ENCODE measurements around the gene TRPM3.

The TRPM3 gene

DNA sequence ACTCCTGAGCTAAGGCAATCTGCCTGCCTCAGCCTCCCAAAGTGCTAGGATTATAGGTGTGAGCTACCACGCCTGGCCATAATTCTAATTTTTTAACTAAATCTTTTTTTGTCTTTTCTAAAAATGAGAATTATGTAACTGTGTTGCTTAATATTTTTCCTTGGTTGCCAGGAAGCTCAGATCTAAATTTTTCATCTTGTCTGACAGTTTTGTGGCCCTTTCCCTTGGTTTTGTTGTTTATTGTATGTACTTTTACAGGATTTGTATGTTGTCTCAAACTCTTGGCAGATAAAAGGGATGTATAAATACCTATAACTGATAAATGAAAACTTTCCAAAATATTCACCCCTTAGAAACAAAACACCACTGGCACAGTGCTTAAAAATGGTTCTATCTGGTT, 618.7 kb downstream of the TRPM3 start:
- in situ Hi-C loops (cut with HindIII; ENCODE audit: low sequenced_read_pairs) = no loop called here

DNA sequence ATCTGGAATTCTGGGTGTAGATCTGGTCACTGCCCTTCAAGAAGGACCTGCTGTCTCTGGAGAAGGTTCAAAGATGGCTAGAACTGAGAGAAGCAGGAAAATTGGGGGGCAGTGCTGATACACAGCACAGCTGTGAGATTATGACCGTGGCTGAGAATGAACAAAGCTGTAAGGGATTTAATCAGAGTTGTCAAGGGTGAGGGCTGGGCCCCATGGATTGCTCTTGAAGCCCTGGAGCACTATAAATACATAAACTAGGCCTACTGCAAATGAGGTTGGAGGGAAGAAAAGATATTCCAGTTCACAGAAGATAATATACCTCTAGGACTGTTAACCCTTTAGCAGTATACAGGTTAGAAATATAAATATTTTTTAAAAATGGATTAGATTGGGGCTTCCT, 620.6 kb downstream of the TRPM3 start:
- in situ Hi-C loops (cut with HindIII; ENCODE audit: low sequenced_read_pairs) = no loop called here

DNA sequence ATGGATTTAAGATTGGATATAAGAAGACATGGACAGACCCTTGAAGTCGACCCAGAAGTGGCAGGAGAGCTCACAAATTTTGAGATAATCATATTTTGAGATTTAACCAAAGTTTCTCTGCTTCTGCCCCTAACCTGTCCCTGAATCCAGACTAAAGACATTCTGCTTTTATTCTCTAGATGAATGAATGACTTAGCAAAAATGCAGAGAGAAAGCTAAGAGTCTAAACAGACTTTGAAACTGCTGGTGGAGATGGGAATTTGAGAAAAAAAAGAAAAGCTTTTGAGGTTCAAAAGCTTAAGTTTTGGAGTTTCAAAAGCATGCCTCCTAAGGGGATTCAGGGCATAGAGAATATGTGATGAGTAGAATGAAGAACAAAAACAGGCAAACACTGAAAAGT, 621.8 kb downstream of the TRPM3 start:
- in situ Hi-C loops (cut with HindIII; ENCODE audit: low sequenced_read_pairs) = no loop called here

DNA sequence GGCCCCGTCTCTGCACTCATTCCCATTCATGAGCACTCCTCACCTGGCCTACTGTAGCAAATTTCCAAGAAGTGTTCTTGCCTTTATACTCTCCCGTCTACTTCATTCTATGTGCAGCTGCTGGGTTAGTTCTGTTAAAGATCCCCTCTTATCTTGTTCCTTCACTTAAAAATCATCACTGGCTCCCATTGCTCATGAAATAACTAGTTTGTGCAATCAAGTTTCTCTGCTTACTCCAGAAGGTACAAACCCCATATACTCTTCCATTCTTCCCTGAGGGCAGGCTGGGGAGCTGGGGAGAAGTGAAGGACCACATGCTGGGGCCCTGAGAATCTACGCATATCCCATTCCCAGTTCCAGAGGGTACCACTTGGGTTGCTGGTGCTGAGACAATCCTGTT, 622.6 kb downstream of the TRPM3 start:
- in situ Hi-C loops (cut with HindIII; ENCODE audit: low sequenced_read_pairs) = no loop called here

DNA sequence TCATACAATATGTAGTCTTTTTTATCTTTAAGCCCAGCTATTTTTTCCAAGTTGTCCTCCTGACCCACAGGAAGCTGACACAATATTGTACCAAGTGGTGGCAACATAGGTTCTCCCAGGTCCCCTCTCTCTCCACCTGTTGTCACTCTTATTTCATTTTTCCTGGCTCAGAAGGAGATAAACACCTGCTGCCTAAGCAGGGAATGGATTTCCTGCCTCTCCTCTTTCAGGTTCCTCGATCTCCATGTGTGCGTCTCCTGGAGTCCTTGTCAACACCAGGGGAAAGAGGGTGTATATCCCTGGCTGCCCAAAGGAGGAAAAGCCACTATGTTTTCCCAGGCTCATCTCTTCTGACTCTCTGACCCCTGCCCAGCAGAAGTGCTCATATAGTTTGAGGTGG, 625.2 kb downstream of the TRPM3 start:
- in situ Hi-C loops (cut with HindIII; ENCODE audit: low sequenced_read_pairs) = no loop called here

DNA sequence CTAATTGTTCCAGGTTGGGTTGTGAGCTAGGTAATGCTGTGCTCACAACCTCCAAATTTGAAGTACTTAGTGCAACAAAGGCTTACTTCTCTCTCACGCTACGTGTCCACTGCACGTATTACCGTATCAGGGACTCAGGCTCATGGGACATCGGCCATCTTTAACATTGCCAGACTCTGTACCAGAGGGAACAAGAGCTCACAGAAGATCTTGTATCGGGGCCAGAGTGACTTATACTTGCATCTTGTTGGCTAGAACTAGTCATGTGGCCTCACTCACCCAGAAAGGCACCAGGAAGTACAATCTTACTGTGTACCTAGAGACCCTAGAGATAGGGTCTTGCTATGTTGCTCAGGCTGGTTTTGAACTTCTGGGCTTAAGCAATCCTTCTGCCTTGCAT, 625.9 kb downstream of the TRPM3 start:
- in situ Hi-C loops (cut with HindIII; ENCODE audit: low sequenced_read_pairs) = no loop called here

DNA sequence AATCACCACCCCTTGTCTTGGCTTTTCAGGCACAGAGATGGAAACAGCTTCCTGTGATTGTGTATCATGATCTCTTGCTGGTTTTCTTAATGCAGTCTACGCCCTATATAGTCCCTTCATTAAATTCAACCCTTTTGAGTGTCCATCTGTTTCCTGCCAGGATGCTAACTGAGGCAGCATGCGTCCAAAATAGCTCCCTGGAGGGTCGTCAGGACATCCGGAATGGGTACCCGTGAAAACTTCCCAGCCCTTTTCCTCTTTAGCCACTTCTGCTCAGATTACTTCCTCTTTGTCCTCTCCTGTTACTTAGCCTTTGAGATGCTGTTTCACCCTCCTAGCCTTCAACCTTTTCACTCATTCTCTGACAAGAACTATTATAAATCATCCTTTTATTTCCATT, 627.2 kb downstream of the TRPM3 start:
- in situ Hi-C loops (cut with HindIII; ENCODE audit: low sequenced_read_pairs) = no loop called here

DNA sequence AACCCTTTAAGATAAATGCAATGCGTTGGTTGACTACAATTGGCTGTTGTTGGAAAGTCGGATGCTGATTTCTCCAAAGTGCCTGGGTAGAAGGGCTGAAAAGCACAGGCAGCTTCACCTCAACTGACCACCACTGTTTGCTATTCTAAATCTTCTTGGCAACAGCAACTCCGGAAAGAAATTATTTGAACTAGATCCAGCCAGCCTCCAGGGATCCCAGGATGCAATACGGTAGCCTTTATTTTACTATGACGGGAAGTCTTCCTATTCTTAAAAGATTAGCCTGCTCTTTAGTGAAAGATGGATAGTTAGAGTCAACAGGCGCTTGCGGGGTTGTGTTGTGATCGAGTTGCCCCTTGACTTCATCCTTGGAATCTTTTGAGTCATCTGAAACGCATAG, 628.4 kb downstream of the TRPM3 start:
- in situ Hi-C loops (cut with HindIII; ENCODE audit: low sequenced_read_pairs) = no loop called here

DNA sequence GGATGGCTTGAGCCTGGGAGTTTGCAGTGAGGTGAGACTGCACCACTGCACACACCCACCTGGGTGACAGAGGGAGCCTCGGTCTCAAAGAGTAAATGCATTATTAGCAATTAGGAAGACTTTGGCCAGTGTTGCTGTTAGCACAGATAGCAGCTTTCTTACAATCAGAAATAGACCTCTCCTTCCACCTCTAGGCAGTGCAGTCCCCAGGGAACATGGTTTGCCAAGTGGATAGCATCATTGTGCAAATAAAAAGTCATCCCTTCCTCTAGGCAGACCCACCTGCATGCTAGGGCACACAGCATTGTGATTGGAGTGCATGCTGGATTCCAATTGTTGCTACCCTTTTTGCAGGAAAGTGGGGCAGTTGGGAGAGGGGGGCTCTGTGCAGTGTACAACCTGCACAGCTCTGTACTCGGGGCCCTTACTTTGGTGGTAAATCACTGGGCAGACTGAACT, 629.1 kb downstream of the TRPM3 start:
- in situ Hi-C loops (cut with HindIII; ENCODE audit: low sequenced_read_pairs) = no loop called here

DNA sequence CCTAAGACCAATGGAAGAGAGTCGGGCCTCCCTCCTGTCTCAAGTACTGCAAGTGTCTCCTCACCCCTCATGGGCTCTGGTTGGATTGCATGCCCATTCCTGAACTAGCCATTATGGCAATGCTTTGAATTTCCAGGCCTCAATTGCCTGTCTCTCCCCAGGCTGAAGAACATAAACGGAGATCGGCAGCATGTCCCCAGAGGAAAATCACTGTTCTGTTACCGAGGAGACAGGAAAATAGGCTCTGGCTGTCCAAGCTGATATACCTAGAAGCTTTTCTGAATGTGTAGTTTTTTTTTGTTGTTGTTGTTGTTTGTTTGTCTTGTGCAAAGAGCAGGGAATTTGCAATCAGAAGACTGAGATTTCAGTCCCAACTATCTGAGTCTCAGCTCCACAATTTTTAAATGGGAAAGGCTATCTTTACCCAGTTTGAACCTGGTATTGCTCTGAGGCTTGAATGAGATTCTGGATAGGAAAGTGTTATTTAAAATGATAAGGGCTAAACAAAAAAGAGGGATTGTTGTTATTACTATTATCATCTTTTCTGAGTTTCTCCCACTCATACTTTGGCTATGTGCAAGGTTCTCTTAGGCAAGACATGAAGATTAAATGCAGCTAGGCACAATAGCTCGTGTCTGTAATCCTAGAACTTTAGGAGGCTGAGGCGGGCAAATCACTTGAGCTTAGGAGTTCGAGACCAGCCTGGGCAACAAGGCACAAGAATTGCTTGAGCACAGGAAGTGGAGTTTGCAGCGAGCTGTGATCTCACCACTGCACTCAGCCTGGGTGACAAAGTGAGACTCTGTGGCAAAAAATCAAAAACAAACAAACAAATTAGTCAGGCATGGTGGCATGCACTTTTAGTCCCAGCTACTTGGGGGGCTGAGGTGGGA, 629.7 kb downstream of the TRPM3 start:
- in situ Hi-C loops (cut with HindIII; ENCODE audit: low sequenced_read_pairs) = no loop called here

DNA sequence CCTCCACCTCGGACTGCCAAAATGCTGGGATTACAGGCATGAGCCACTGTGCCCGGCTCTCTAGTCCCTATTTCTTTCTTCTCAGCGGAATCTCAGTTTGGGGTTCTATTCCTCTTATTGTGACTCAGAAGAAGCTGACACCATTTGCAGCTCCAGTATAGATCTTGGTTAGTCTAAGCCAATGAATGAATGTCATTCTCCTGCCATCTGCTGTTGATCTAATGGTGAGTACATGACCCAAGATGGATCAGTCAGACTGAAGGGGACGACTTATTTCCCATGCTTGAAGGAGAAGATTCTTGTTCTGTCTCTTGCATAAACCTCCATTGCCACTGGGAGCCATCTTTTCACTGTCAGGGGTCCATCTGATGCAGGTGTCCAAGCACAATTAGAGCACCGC, 630.9 kb downstream of the TRPM3 start:
- in situ Hi-C loops (cut with HindIII; ENCODE audit: low sequenced_read_pairs) = no loop called here

DNA sequence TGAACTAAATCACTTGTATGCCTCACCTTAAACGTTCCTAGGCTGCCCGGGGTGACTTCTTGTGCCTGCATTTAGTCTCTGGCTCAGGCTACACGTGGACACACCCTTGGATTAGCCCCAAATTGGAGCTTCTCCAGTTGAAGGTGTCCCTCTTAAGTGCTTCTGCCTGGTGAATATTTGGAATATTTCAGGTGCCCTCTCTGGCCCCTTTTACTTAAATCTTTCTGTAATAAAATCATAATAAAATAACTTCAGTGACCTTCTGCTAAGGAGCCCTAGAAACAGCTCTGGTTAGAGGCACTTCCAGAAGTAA, 632.7 kb downstream of the TRPM3 start:
- in situ Hi-C loops (cut with HindIII; ENCODE audit: low sequenced_read_pairs) = no loop called here

DNA sequence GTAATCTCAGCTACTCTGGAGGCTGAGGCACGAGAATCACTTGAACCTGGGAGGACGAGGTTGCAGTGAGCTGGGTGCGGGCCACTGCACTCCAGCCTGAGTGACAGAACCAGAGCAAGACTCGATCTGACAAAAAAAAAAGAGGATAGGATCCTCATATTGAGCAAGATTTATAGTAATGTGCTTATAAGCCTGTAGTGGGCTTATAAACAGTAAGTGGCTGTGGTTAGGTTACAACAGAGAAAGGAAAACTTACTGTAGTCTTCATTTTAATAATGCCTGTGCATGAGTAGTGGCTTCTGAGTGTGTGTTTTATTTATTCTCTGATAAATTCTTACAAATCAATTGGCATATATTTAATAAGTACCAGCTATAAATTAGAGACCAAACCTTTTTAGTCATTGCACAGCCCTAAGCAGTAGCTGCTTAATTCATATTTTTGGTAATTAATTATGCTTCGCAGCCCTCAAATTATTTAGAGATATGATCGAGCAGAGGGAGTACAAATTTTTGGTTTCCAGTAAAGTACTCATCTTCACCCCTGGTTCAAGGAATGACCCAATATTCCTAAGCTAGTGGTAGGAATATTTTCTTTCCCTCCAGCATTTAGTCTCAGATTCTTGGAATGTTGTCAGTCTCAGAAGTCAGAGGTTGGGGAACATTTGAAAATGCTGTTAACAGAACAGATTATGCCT, 633.2 kb downstream of the TRPM3 start:
- in situ Hi-C loops (cut with HindIII; ENCODE audit: low sequenced_read_pairs) = no loop called here

DNA sequence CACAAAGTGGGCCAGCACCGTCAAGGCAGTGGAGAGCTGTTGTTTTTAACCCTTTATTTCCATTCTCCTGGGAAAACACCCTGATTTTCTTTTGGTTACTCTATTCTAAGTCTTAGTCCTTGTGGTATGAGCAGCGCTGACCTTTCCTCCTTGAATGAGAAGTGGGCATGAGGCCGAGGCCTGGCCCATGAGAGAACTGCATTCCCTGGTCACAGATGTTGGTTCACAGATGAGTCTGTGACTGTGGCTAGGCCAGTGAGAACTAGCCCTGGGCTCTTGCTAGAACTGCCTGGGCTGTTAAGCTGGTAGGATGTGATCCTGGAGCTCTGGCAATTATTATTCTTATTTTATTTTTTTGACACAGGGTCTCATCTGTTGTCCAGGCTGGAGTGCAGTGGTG, 635.3 kb downstream of the TRPM3 start:
- in situ Hi-C loops (cut with HindIII; ENCODE audit: low sequenced_read_pairs) = no loop called here

DNA sequence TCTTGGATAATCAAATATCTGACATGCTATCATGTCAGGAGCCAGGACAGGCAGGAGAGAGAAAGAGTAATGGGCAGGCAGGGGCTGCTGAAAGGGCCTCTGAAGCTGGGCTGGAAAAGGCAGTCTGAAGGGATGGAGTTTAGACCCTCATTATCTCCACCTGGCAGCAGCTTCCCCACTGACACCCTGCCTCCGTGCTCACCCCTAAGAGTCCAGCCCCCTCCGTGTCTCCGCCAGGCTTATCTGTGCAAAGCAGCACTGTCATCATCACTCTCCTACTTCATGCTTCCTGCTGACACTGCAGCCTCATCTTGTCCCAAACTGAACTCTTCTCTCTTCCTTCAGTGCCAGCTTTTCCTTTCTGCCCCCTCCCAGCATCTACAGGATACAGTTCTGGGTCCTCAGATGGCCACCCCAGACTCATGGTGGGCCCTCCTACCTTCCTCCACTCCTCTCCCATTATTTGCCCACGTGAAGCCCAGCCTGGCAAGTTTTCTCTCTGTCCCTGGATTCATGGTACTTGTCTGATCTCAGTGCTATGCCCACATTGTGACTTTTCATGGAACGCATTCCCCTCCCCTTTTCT, 636.1 kb downstream of the TRPM3 start:
- in situ Hi-C loops (cut with HindIII; ENCODE audit: low sequenced_read_pairs) = no loop called here

DNA sequence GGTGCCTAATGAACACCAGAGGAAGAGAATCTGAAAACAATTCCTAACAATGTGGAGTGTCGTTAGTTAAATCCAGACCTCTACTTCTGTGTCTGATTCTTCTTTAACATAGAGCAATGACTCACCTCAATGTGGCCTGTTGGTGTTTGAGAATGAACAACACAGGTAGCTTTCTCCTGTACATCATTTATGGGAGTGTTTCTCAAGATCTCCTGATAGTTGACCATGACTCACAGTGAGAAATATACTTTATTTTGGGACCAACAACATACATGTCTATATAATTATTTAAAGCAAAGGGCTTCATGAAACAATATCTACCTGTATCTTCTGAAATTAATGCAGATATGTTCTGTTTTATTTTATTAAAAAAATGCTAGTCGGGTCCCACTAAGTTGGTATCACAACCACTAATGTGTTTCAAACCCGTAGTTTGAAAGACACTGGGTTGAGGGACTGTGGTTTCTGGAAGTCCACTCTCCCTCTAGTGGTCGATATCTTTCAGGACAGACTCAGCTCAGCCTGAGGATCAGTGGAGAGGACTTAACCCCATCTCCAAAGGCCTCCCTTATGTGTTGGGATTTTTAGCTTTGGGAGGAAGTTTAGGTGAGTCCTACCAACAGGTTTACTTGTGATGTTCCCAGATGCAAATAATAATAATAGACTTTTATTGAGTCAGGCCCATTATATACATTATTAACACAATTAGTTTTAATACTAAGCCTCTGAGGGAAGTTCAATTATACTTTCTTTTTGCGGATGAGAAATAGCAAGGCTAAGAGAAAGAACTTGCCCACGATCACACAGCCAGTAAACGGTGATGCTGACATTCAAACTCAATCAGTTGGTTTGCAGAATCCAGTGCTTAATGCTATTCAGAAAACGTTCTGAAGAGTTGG, 636.9 kb downstream of the TRPM3 start:
- in situ Hi-C loops (cut with HindIII; ENCODE audit: low sequenced_read_pairs) = loop anchor here (5.0 kb wide), 1 partner anchor 73 kb away; no protein-coding TSS in a partner anchor

DNA sequence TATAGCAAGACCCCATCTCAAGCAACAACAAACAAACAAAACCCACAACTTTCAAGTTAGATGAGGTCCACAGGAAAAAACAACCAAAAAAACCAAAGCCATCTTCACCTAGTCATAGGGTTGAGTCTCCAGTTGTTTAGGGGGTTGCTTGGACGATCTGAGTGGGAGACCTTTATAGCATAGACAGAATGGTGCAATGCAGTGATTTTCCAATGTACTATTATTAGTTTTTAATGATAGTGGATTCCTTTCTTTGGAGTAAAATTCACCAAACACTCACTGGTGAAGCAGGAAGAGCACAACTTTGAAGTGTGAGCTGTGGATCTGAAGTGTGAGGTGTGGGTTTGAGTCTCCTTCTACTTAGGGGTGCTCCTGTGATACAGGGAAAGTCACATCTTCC, 640.0 kb downstream of the TRPM3 start:
- in situ Hi-C loops (cut with HindIII; ENCODE audit: low sequenced_read_pairs) = loop anchor here (5.0 kb wide), 1 partner anchor 76 kb away; no protein-coding TSS in a partner anchor

DNA sequence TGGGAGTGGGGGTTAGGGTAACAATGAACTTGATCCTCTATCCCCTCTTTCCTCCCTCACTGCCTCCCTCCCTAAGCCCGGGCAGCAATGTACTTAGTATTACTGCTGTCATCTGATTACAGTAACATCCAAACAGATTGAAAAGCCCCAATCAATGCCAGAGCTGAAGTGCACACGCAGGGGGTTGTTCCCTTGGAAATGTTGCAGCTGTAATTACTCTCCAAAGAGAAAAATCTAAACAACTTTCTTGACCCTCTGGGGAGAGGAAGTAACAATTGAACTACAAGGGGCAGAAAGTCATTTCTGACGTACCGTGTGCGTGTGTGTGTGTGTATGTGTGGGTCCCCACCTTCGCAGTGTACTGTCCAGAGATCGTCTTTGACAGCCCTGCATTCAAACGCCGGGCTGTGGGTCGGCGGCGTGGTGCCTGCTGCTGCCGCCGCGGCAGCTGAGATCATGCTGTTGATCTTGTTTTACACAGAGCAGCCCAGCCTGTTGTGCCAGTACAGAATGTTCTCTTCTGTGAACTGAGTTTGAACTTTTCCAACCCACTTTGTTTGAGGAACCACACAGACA, 640.9 kb downstream of the TRPM3 start:
- in situ Hi-C loops (cut with HindIII; ENCODE audit: low sequenced_read_pairs) = loop anchor here (5.0 kb wide), 1 partner anchor 77 kb away; no protein-coding TSS in a partner anchor

DNA sequence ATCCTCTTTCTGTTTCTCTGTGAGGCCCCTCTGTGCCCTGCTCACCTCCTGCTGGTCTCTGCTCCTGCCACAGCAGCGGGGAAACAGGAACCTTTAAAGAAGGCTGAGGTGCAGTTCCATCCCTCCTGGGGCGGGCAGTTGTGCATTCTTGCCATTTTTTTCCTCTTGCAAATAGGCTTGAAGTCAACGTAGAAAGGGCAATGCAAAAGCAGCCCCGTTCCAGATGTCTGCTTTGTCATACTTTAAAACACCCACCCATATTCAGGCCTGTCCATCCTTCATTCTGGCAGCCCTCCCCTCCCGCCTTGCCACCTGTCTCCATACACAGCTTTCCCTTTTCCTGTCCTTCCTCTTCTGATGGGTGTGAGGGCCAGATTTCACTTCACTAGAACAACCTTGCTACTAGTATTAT, 641.5 kb downstream of the TRPM3 start:
- in situ Hi-C loops (cut with HindIII; ENCODE audit: low sequenced_read_pairs) = loop anchor here (5.0 kb wide), 1 partner anchor 77 kb away; no protein-coding TSS in a partner anchor
